Lung (tissue), 12 donors: ENCODE results near the gene MMS19. TPM values are rescaled to one million over a fixed set of nuclear protein-coding genes. Genes with fewer than 3 reads are reported as not detected.
"Not testable (repeated sequence)": the region's sequence is repeated elsewhere in the genome, so short reads cannot be mapped to it uniquely, and the experiment has no call there.

ENCODE experiments used
- ATAC-seq: fragments of 200-7000 bp; cut with Tn5 transposase; one replicate; pipeline ENCODE4 v1.9.1; 2020; ENCODE audit warnings: moderate number of reproducible peaks; ENCODE audit not compliant: insufficient read depth, low FRiP score
- DNase-seq, 3 donors: peaks; one replicate each; pipeline ENCODE4 v3.0.0-alpha.2; 2013 to 2017
- H3K27ac ChIP-seq, 2 donors: one replicate each; pipeline ENCODE4 v1.5.1; 2013; ENCODE audit warnings: mild to moderate bottlenecking in 2 of 2, moderate library complexity in 2 of 2, control low read depth in 1 of 2, inconsistent platforms in 1 of 2, low read depth in 1 of 2, low read length in 1 of 2
- H3K27me3 ChIP-seq, 3 donors: one replicate each; pipeline ENCODE4 v1.5.1; 2013; ENCODE audit warnings: low read length in 2 of 3; ENCODE audit not compliant: control insufficient read depth in 3 of 3, insufficient read depth in 3 of 3
- H3K36me3 ChIP-seq, 4 donors: one replicate each; pipeline ENCODE4 v1.5.1; 2013; ENCODE audit warnings: low read length in 4 of 4, mild to moderate bottlenecking in 1 of 4, moderate library complexity in 1 of 4; ENCODE audit not compliant: control insufficient read depth in 4 of 4, insufficient read depth in 4 of 4
- H3K4me1 ChIP-seq, 5 donors: one replicate each; pipeline ENCODE4 v1.5.1; 2013; ENCODE audit warnings: low read length in 5 of 5, mild to moderate bottlenecking in 2 of 5, moderate library complexity in 1 of 5; ENCODE audit not compliant: control insufficient read depth in 5 of 5, insufficient read depth in 5 of 5
- H3K4me3 ChIP-seq: one replicate; pipeline ENCODE4 v1.5.1; 2013; ENCODE audit warnings: mild to moderate bottlenecking, control low read depth, moderate library complexity
- H3K9ac ChIP-seq, 2 donors: one replicate each; pipeline ENCODE4 v1.5.1; 2013; ENCODE audit warnings: low read length in 2 of 2, control low read depth in 1 of 2; ENCODE audit not compliant: insufficient read depth in 1 of 2
- H3K9me3 ChIP-seq, 4 donors: one replicate each; pipeline ENCODE4 v1.5.1; 2013; ENCODE audit warnings: low read length in 3 of 4, mild to moderate bottlenecking in 1 of 4, moderate library complexity in 1 of 4; ENCODE audit not compliant: control insufficient read depth in 4 of 4, insufficient read depth in 3 of 4
- CTCF ChIP-seq: IDR thresholded peaks from 2 replicates; pipeline ENCODE4 v1.5.1; 2012; ENCODE audit warnings: mild to moderate bottlenecking; ENCODE audit errors: control extremely low read depth, extremely low read depth
- WGBS, 2 donors: extraction: QIAGEN DNeasy Blood & Tissue Kit; methylation state at CpG; one replicate each; pipeline ENCODE4 v1.1.7; 2013; 5-methylcytosine and 5-hydroxymethylcytosine counted together
- polyA plus RNA-seq, 2 donors: library from polyadenylated mRNA; stranded (reverse); fragments of 200-250 nt; gene quantifications; one replicate each; pipeline ENCODE4 v1.2.1, GENCODE V29; 2013
- total RNA-seq, 2 donors: library from RNA; depleted of rRNA in 1 of 2; stranded (reverse); fragments of >200 nt in 1 of 2; gene quantifications; one replicate each; pipeline ENCODE4 v1.2.1, GENCODE V29; 2014 to 2021
- donor health status: control.
- donor health status: control.
- donor health status: Bipolar disorder and iron deficiency.
- donor health status: healthy.
- donor health status: DM: yes; HTN: yes; CAD: no.

Gene MMS19
- total and polyA plus RNA-seq, 4 donors, result 39.9 to 74.5 (median 62.5) TPM

- Histone ChIP-seq H3K9ac (no peak overlapping the region), H3K27me3 (no peaks in the 10 kb centered on the region), H3K4me3 (no peak overlapping the region), H3K36me3 (peaks cover 11 to 39% (median 24%) of the 10 kb centered on the region in 4 donors), H3K4me1 (peaks cover 0 to 2% (median 0%) of the 10 kb centered on the region in 5 donors), H3K9me3 (peaks cover 0 to 2% (median 0%) of the 10 kb centered on the region in 4 donors), H3K27ac (no peak overlapping the region)
- DNase-seq (no peak), ATAC-seq (no peak)
- TF ChIP-seq CTCF, result no peak
- WGBS, 2 donors, result 95 to 96% methylated on average over 1 of the region's 1 CpG
These were observed 15.8 kb downstream of the MMS19 start for GRCh38 chr10:97482381-97482780.

- H3K27me3 ChIP-seq, result no peaks in the 10 kb centered on the region
- WGBS, 2 donors, result 71 to 84% methylated on average over 4 of the region's 4 CpGs
- no peak for TF ChIP-seq CTCF
- H3K27ac ChIP-seq, result peak overlapping the region in 1 of 2 donors; percentile 58
- no peak overlapping the region for H3K9ac ChIP-seq
- H3K4me1 ChIP-seq, result peaks cover 0 to 2% (median 0%) of the 10 kb centered on the region in 5 donors
- H3K4me3 ChIP-seq, result no peak overlapping the region
- peaks cover 18 to 52% (median 32%) of the 10 kb centered on the region in 4 donors for H3K36me3 ChIP-seq
- H3K9me3 ChIP-seq, result peaks cover 0 to 2% (median 0%) of the 10 kb centered on the region in 4 donors
- no peak for DNase-seq
- peak; percentile 59 for ATAC-seq
These were observed 17.2 kb downstream of the MMS19 start for GRCh38 chr10:97481071-97481470.

- 82 to 85% methylated on average over 9 of the region's 9 CpGs for WGBS, 2 donors
- TF ChIP-seq CTCF, result no peak
These were observed 18.3 kb downstream of the MMS19 start for GRCh38 chr10:97479939-97480338.

GRCh38 chr10:97479410-97479809 lies 18.8 kb downstream of the MMS19 start:
- H3K9ac ChIP-seq, H3K4me1 ChIP-seq, ATAC-seq, H3K4me3 ChIP-seq, H3K9me3 ChIP-seq, H3K27me3 ChIP-seq, DNase-seq, H3K27ac ChIP-seq: not testable (repeated sequence)
- H3K36me3 ChIP-seq, result peaks cover 26 to 52% (median 38%) of the 10 kb centered on the region in 4 donors
- 80 to 89% methylated on average over 4 of the region's 4 CpGs for WGBS, 2 donors

More at GRCh38 chr10:97479939-97480338, 18.3 kb downstream of the MMS19 start:
- Histone ChIP-seq H3K9me3 (peaks cover 0 to 2% (median 0%) of the 10 kb centered on the region in 4 donors), H3K9ac (no peak overlapping the region), H3K36me3 (peaks cover 25 to 52% (median 37%) of the 10 kb centered on the region in 4 donors), H3K4me3 (no peak overlapping the region), H3K27me3 (no peaks in the 10 kb centered on the region), H3K4me1 (peaks cover 0 to 2% (median 0%) of the 10 kb centered on the region in 5 donors), H3K27ac (no peak overlapping the region)
- no peak for ATAC-seq
- DNase-seq, result no peak
